Osteocyte (in vitro differentiated cells): Measurements from ENCODE around the gene ABCC8. TPM values are rescaled to one million over a fixed set of nuclear protein-coding genes. Genes with fewer than 3 reads are reported as not detected.

ENCODE experiments used
- DNase-seq: peaks from one replicate; pipeline ENCODE4 v3.0.0; 2021; ENCODE audit warnings: mixed read lengths; ENCODE audit not compliant: unreplicated experiment; ENCODE audit errors: extremely low spot score
- H3K27ac Mint-ChIP-seq: one replicate; pipeline ENCODE4 v1.8.0; 2021; ENCODE audit warnings: mild to moderate bottlenecking, mixed read lengths; ENCODE audit not compliant: unreplicated experiment
- H3K27me3 Mint-ChIP-seq: one replicate; pipeline ENCODE4 v1.8.0; 2021; ENCODE audit warnings: mixed read lengths; ENCODE audit not compliant: unreplicated experiment
- H3K36me3 Mint-ChIP-seq: one replicate; pipeline ENCODE4 v1.8.0; 2021; ENCODE audit warnings: mixed read lengths; ENCODE audit not compliant: unreplicated experiment
- H3K4me1 Mint-ChIP-seq: one replicate; pipeline ENCODE4 v1.8.0; 2021; ENCODE audit warnings: mixed read lengths; ENCODE audit not compliant: unreplicated experiment
- H3K4me3 Mint-ChIP-seq: one replicate; pipeline ENCODE4 v1.8.0; 2021; ENCODE audit warnings: mild to moderate bottlenecking, moderate library complexity, mixed read lengths; ENCODE audit not compliant: unreplicated experiment
- H3K9me3 Mint-ChIP-seq: one replicate; pipeline ENCODE4 v1.8.0; 2021; ENCODE audit warnings: mixed read lengths; ENCODE audit not compliant: unreplicated experiment
- CTCF ChIP-seq: fragments of 200-600 bp; sonication (generic); IDR thresholded peaks from 2 replicates; pipeline ENCODE4 v1.5.0; 2021; ENCODE audit warnings: antibody characterized with exemption, mild to moderate bottlenecking, moderate library complexity
- total RNA-seq: library from RNA; stranded (reverse); gene quantifications from 2 replicates; pipeline ENCODE4 v1.2.1, GENCODE V29; 2021

Gene ABCC8
- total RNA-seq, 1 donor from 2014 or later = not detected

- H3K36me3 Mint-ChIP-seq = no peaks in the 10 kb centered on the region
- DNase-seq = no peak
- no peak overlapping the region for H3K27ac Mint-ChIP-seq
- H3K9me3 Mint-ChIP-seq = no peaks in the 10 kb centered on the region
- H3K4me1 Mint-ChIP-seq = peaks cover 7% of the 10 kb centered on the region
- TF ChIP-seq CTCF = no peak
- peaks cover 85% of the 10 kb centered on the region for H3K27me3 Mint-ChIP-seq
- H3K4me3 Mint-ChIP-seq = peak overlapping the region; percentile 46
Observed at GRCh38 chr11:17475666-17476316, 854 bp downstream of the ABCC8 start.

- H3K36me3 Mint-ChIP-seq = no peaks in the 10 kb centered on the region
- H3K9me3 Mint-ChIP-seq = no peaks in the 10 kb centered on the region
- peak; percentile 25 for TF ChIP-seq CTCF
- no peak for DNase-seq
- peaks cover 65% of the 10 kb centered on the region for H3K27me3 Mint-ChIP-seq
- H3K4me3 Mint-ChIP-seq = no peak overlapping the region
- no peak overlapping the region for H3K27ac Mint-ChIP-seq
- peaks cover 7% of the 10 kb centered on the region for H3K4me1 Mint-ChIP-seq
Observed at GRCh38 chr11:17473071-17473744, 3.4 kb downstream of the ABCC8 start.

GRCh38 chr11:17472467-17472866 lies 4.2 kb downstream of the ABCC8 start:
- H3K27ac Mint-ChIP-seq = no peak overlapping the region
- H3K36me3 Mint-ChIP-seq = no peaks in the 10 kb centered on the region

GRCh38 chr11:17471501-17471900 lies 5.1 kb downstream of the ABCC8 start:
- no peaks in the 10 kb centered on the region for H3K9me3 Mint-ChIP-seq
- peaks cover 7% of the 10 kb centered on the region for H3K4me1 Mint-ChIP-seq
- peaks cover 56% of the 10 kb centered on the region for H3K27me3 Mint-ChIP-seq
- H3K36me3 Mint-ChIP-seq = no peaks in the 10 kb centered on the region
- DNase-seq = no peak
- no peak overlapping the region for H3K27ac Mint-ChIP-seq
- no peak for TF ChIP-seq CTCF
- no peak overlapping the region for H3K4me3 Mint-ChIP-seq

More at GRCh38 chr11:17472467-17472866, 4.2 kb downstream of the ABCC8 start:
- Mint-ChIP-seq H3K9me3 (no peaks in the 10 kb centered on the region), H3K27me3 (peaks cover 60% of the 10 kb centered on the region), H3K4me3 (no peak overlapping the region), H3K4me1 (peaks cover 7% of the 10 kb centered on the region)
- DNase-seq = no peak
- TF ChIP-seq CTCF = no peak

GRCh38 chr11:17469998-17470397 lies 6.6 kb downstream of the ABCC8 start:
- no peak for DNase-seq
- Mint-ChIP-seq H3K36me3 (no peaks in the 10 kb centered on the region), H3K27me3 (peaks cover 50% of the 10 kb centered on the region), H3K27ac (no peak overlapping the region), H3K9me3 (no peaks in the 10 kb centered on the region), H3K4me1 (no peaks in the 10 kb centered on the region), H3K4me3 (no peak overlapping the region)
- TF ChIP-seq CTCF = no peak
